ENCODE data around the gene SUCO.

- no peak for TF ChIP-seq CTCF (conservative IDR thresholded peaks at IDR 0.05; ENCODE audit: low read length)
- no peak for TF ChIP-seq EZH2phosphoT487 (IDR thresholded peaks at IDR 0.05; ENCODE audit: borderline replicate concordance)
Measured at GRCh38 chr1:172638885-172639831, 106.2 kb downstream of the SUCO start.
